Left renal pelvis (tissue), 4 donors: ENCODE measurements around the gene FGD1. TPM values are rescaled to one million over a fixed set of nuclear protein-coding genes. Genes with fewer than 3 reads are reported as not detected.

Experiments used
- DNase-seq, 4 donors: peaks; one replicate each; pipeline ENCODE4 v3.0.0-alpha.2; 2013; ENCODE audit warnings: low read depth in 4 of 4, low spot score in 3 of 4
- polyA plus RNA-seq, 4 donors: library from polyadenylated mRNA; unstranded; fragments of 120-200 nt; gene quantifications; one replicate each; pipeline ENCODE4 v1.2.1, GENCODE V29; 2013; ENCODE audit not compliant: insufficient read length in 4 of 4

The FGD1 gene
- polyA plus RNA-seq, 4 donors, result 18.4 to 32.0 (median 21.0) TPM

DNA sequence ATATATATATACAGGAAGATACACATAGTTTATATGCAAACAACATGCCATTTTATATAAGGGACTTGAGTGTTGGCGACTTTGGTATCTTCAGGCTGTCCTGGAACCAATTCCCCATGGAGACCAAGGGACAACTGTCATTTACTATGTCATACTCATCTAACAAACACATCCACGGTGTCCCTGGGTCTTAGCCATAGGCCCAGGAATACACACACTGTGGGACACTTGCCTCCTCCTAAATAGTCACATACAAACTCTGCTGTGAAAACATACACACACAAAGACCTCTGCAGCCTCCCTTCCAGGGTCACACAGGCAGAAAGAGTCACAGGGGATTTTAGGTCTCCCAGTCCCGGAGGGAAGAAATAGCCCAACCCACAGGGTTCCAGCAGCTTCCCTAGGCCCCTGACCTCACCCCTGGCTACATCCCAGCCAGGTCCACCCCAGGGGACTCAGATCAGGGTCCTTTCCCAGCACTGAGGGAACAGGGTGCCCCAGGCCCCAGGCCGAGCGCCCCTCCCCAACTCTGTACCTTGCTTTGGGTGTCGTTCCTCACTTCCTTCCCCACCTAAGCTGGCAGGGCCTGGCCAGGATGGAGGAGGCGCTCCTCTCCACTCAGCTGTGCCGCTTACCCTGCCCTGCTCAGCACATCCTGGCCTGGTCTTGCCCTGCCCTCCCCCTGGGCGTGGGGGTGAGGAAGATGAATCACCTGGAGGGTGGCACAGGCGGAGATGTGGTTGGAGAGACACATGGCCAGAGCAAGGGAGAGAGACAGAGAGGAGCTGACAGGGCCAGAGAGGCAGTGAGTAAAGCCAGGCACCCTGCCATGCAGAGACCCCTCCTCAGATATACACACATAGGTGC lies 21.8 kb downstream of the FGD1 start:
- no peak for DNase-seq

DNA sequence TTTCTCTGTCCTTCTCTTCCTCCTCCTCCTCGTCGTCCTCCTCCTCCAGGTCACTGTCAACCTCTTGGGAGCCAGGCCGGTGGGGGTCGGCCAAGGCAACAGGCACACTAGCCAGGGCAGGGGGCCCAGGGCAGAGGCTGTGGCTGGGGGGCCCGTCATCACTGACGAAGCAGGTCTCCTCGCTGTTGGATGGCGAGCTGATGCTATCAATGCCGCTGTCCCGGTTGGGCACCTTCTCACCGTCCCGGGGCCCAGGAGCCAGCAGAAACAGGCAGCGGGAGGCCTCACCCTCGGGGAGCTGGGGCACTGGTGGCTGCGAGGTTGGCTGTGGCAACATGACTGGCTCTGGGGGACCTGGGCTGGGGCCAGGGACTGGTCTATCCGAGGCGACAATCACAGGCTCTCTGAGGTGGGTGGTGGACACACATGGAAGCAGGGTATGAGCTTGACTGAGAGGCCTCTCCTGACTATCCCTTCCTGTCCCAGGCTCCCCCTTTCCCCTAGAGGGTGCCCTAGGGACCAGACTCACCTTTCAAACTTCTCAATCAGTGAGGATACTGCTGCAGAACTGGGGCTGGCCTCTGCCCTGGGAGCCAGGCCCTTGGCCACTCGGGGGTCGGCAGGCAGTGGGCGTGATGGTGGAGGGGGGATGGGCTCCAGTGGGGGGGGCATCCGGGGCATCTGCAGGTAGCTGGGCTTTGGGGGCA lies 25.8 kb downstream of the FGD1 start:
- no peak for DNase-seq

DNA sequence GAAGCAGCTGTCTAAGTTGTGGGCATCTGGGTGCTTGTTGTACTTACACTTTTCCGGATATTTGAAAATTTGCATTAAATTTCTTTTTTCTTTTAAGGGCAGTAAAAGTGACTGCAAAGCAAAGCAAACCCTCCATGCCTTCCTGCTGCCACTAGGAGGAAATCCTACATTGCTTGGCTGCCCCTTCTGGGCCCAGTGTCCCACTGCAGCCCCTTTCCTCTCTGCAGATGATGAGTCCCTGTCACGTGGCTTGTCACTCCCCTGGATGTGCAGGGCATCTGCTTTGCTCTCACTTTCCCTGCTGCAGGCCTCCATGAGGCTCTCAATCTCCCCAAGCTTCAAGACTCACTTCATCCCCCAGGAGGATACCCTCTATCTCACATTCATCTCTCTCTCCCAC lies 43.1 kb downstream of the FGD1 start:
- peak in 1 of 4 donors; percentile 4 for DNase-seq

DNA sequence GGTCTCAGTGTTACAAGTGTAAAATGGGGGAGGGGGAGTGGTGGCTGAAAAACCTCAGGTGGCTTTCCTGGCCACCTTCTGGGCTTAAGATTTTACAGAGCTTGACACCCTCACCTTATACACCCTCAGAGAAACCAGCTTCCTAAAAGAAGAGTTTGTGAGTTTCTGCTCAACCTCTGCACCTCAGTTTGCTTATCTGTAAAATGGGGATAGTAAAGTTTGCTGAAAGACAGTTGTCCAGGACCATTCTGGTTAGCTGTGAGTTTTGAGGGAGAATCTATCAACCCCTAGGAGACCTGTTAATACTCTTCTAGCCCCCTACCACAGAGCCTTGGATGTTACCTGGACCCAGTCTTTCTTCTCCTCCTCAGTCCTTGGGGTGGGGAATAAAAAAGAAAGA lies 46.1 kb downstream of the FGD1 start:
- no peak for DNase-seq

DNA sequence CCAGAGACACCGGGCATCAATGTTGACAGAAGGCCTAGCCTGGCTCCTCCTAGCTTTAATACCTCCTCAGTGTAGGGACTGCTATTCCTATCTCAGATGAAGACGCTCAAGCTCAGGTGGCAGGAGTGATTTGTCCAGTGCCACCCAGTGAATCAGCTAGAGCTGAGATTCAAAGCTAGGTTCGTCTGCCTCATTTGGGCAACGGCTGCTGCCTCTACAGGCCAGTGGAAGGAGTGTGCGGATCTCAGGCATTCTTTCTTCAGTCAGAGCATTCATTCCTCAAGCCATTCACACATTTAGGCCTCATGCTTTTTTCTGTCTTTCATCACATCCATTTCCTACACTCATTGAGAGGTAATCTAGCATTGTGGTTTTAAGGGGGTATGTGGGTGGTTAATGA lies 48.6 kb downstream of the FGD1 start:
- no peak for DNase-seq

DNA sequence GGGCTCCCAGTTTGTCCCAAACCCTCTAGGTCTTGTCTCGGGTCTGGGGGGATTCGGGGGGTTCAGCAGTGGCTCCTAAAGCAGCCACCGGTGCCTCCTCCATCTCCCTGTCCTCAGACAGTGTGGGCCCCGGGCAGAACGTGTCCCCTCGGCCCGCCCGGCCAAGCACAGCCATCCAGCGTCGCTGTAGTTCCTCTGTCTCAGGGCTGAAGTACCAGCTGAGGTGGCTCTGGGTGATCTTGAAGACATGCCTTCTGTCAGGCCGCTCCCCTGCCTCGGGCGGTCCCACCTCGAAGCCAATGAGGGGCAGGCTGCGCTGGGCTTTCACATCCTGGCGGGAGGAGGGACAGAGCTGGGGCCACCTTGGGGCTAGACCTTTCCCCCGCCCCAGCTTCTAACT lies 50.0 kb downstream of the FGD1 start:
- no peak for DNase-seq

DNA sequence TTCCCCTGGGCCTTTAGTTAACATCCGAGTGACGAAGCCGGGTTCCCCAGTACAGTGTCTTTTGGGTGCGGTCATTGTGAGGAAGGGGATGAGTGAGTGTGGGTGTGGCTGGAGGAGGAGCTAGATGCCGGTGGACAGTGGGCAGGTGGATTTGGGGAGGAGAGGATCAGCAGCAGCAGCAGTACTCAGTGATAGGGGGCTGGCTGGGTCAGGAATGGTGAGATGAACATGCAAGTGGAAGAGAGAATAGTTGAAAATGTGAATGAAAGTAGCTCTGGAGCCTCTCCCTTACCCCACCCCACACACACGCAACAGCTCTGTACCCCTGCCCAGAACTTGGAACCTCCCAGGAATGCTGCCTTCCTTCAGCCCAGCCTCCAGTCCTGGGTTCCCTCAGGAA lies 51.3 kb downstream of the FGD1 start:
- no peak for DNase-seq

DNA sequence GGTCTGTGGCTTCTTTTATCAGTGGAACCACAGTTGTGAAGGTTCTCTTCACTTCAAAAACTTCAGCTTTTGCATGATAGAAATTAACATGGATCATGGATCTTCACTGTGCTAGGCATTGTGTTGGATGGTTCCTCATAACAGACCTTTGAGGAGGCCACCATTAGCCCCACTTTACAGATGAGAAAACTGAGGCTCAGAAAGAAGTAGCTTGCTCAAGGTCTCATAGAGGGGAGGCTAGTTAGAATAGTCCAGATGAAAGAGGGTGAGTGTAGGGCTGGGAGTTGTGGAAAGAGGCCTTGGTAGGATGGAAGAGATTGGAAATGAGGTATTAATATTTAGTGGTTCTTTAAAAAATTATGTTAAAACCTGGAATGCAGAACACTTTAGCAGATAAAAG lies 53.2 kb downstream of the FGD1 start:
- DNase-seq, result no peak

DNA sequence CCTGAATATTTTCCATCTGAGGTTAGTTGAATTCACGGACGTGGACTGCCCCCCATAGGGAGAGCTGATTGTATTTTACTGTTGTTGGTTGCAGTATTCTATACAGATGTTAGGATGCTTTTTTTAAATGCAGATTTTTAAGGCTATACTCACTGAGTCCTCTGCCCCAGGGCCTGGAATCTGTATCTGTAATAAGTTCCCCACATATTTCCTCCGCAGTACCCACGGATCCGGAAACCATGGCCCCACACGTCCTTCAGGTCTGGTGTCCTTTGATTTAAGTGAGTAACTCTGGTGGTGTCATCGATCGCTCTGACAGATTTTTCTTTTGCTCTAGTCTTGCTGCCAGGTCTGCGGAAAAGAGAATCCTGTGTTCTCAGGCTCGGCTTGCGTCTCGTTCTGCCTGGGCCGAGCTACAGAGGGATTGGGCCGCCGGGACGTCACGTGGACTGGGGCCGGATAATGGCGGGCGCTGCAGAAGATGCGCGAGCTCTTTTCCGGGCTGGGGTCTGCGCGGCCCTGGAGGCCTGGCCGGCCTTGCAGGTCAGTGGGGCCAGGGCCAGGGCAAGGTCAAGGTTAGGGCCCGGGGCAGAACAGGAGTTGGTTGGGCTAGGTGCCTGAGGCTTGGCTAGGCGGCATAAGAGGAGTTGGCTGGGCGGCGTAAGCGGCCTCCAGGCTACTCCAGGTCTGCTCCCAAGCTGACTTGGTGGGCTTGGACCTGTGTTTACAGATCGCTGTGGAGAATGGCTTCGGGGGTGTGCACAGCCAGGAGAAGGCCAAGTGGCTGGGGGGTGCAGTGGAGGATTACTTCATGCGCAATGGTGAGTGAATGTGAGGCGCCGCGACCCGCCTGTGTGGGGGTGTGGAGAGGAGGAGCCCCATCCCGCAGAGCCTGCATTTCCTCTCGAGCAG lies 55.8 kb downstream of the FGD1 start, which contains the start of gene TSR2:
TSR2 (plus strand) TSS at position 445 of the 912 bp plus-strand sequence; CDS start at position 463, 18 bp downstream.
- peak; percentile 60 to 72 (median 68) for DNase-seq

DNA sequence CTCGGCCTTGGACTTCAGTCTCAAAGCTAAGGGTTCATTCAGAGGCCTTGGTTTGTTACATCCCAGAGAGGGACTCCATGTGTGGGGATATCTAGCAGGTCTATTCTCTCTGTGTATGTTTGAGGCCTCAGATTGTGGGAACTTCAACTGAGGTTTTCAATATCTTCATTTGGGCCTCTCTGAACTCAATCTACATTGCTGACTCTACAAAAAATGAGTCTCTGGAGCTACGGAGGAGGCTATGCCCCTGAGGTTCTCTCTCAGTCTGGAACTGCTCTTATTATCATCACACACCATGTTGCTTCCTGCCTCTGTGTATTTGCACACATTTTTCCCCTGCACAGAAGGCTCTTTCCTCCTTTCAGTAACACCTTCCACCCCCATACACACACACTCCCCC lies 60.9 kb downstream of the FGD1 start:
- DNase-seq, result no peak

DNA sequence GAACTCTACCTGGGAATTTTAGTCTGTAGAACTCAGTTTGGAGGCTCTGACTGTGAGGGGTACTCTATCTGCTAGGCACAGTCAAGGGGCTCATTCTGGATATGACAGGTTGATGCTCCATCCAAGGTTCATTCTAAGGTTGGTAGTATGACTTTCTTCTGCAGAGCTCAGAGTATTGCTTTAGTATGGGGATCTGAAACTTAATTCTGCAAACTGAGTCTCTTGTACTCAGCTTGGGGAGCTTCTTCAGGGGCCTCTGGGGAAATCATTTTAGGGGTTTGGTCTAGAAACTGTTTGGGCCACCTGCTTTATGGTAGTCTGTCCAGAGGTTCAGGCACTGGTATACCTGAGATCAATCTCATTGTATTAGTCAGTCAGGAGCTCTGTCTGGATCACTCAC lies 65.5 kb downstream of the FGD1 start:
- DNase-seq, result no peak

DNA sequence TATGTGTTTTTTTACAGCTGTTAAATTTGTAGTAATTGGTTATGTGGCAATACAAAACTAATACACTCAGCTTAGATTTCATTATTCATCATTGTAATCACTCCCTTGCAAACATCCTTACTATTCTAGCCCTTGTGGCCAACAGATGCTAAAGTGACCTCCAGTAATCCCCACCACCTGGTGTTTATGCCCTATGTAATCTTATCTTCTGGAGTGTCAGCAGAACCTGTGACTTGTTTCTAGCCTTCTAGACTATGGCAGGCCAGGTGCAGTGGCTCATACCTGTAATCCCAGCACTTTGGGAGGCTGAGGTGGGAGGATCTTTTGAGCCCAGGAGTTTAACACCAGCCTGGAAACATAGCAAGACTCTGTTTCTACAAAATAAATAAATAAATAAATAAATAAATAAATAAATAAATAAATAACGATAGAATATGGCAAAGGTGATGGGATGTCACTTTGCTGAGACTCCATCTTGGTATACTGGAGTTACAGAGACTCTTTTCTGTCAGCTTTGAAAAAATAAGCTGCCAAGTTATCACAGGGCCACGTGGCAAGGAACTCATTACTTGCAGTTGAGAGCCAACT lies 68.1 kb downstream of the FGD1 start:
- no peak for DNase-seq

DNA sequence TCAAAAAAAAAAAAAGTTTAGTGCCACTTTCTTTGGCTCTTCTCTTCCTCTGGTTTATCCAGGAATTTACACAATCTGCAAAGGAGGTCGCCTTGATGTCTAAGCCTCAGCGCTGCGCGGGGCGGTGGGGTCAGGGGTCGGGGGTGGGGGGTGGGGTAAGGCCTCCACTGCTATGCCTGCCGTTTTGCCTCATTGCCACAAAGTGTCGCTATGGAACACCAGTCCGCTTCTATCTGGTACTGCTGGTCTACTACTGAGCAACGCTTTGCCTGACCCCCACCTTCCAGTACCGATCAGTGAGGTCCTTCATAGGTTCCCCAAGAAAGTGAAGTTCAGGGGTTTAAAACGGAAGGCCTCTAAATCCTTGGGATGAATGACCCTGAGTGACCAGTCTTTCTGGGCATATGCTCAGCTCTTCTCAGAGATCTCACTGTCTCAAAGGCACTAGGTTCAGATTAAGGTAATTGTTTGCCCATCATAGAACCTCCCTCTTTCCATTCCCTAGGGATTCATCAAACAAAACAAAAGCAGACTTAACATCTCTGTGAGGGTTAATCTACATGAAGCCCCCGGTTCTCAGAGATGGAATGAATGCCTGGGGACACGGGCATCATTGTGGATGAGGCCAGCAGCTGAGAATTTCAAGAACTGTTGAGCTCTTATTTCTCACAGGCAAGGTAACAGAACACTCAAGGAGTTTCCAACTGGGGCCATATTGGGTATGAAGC lies 72.7 kb downstream of the FGD1 start:
- DNase-seq, result no peak

DNA sequence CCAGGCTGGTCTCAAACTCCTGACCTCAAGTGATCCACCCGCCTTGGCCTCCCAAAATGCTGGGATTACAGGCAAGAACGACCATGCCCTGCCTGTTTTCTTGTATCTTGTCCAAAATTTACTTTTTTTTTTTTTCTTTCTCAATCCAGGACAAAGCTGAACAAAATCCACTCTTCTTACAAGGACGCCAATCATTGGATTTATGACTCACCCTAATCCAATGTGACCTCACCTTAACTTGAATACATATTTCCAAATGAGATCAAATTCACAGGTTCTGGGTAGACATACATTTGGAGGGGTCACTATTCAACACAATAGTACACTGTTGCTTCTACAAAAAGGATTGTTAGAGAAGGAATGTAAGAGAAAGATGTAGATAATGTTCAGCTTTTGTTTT lies 73.9 kb downstream of the FGD1 start:
- no peak for DNase-seq

DNA sequence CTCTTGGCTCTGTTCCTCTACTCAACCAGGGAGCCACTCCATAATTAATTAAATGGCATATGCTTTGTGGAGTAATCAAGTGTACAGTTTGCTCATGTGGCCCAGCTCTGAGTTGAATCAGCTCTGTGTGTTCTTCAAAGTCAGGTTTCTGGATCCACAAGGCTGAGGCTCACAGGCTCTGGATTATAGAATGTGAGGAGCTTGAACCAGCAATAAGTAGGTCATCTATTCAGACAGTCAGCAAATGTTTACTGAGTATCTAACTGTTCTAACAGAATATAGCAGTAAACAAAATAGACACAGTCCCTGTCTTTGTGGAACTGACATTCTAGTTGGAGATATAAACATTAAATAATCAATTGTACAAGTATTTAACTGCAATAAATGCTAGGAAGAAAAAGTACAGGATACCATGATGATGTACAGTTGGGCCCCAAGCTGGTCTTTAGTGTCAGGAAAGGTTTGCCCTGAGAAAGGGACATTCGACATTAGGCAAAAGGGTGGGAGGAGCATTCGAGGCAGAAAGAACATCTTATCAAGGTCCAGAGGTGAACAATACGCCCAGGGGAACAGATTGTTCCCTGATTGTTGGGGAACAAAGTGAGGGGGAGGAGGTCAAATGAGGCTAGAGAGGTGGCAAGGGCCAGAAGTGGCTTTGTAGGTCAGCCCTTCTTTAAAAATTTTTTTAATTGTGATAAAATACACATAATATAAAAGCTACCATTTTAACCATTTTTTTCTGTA lies 76.3 kb downstream of the FGD1 start:
- DNase-seq, result no peak

DNA sequence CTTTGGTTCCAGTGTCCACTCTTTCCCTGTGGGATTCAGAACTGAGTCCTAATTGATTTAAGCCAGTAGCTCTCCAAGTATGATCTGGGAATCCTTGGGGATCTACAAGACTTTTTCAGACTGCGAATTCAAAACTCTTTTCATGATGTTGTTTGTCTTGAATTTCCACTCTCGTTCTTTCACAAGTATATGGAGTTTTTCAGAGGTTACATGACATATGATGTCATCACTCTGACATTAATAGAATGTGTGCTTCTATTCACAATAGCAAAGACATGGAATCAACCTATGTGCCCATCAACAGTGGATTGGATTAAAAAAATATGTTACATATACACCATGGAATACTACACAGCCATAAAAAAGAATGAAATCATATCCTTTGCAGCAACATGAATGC lies 79.1 kb downstream of the FGD1 start:
- no peak for DNase-seq

DNA sequence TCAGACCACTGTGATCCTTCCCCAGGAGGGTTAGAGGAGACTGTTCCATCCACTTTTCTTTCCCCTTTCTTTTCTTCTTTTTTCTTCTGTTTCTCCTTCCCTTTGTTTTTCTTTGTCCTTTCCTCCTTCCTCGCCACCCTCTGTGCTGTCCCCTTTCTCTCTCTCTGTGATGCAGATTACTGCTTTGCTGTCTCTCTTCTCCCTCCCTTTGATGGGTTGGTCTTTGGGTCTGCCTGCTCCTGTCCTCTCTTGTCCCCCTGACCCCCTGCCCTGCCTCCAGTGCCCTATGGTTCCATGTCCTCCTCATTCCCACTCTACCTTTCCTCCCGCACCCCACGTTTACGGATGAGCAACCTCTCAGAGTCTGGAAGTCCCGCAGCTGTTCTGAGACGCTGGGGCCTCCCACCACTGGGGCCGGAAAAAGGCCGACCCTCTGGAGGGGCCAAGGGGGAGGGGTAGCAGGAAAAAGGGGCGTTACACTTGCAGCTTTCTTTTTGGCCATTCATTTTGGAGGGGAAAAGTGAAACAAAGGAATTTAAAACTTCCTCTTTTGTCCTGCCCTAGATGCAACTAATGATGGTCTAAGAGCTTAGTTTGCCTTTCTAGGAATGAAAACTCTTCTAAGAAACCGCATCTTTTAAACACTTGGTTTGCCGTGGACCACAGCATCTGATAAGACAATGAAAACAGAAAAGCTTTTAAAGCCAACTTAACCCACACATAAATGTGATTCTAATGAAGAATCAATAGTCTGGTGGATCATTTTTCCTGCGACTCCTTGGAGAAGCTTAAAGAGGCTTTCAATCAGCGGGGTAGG lies 80.3 kb downstream of the FGD1 start:
- peak in 2 of 4 donors; percentile 7 to 20 for DNase-seq

DNA sequence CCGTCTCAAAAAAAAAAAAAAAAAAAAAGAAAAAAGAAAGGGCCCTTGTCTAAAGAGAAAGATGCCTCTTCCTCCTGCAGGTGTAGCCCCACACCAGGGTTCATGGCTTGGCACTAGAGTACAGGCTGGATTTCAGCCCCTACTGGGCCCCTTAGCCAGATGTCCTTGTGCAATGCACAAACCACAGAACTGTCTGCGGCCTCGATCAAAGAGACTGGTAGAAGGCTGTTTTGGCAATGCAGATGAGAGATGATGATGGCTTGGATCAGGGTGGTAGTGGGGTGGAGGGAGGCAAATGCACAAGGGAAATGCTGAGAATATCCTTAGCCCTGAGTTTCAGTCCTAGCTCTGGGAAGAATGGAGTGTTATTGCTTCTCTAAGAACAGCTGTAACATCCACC lies 82.3 kb downstream of the FGD1 start:
- DNase-seq, result no peak
